T-cell (primary cell): ENCODE data around the gene HHAT. TPM values are rescaled to one million over a fixed set of nuclear protein-coding genes. Genes with fewer than 3 reads are reported as not detected.

Source experiments
- ATAC-seq, 4 experiments: fragments of 200-7000 bp in 3 of 4; fragments of 150-1000 bp in 1 of 4; cut with Tn5 transposase; replicated peaks in 1 of 4; 1 replicate in 3 of 4; 2 replicates in 1 of 4; pipeline ENCODE4 v1.10.0; 2021; ENCODE audit warnings: moderate library complexity in 3 of 4, mild to moderate bottlenecking in 2 of 4, moderate number of reproducible peaks in 1 of 4
- CTCF ChIA-PET, 2 donors: fragments of 300-600 bp; sonication (Branson Sonifier 250); formaldehyde crosslinking; loops; one replicate each; lab custom pipeline; 2022; ENCODE audit warnings: antibody characterized with exemption in 2 of 2; lab: Charles Lee
- POLR2A ChIA-PET, 2 donors: fragments of 300-600 bp; sonication (Branson Sonifier 250); formaldehyde crosslinking; loops; one replicate each; lab custom pipeline; 2022; ENCODE audit warnings: antibody characterized with exemption in 2 of 2; lab: Charles Lee
- DNase-seq, 35 experiments: peaks; one replicate each; pipeline versions ENCODE4 v3.0.0 to v3.0.0-alpha.2; 2013 to 2023
- H3K27ac ChIP-seq: one replicate; pipeline ENCODE4 v1.5.1; 2013; ENCODE audit warnings: low read length
- H3K27me3 ChIP-seq, 2 experiments: replicated peaks in 1 of 2; 1 replicate in 1 of 2; 2 replicates in 1 of 2; pipeline versions ENCODE4 v1.6.1 to v1.7.0; 2013; ENCODE audit warnings: low read length in 1 of 2, mixed read lengths in 1 of 2; ENCODE audit not compliant: control insufficient read depth in 2 of 2, insufficient read depth in 2 of 2; ENCODE audit errors: extremely low read depth in 1 of 2
- H3K36me3 ChIP-seq, 2 donors: 1 replicate in 1 of 2; 2 replicates in 1 of 2; pipeline versions ENCODE4 v1.6.1 to v1.7.0; 2013; ENCODE audit warnings: low read length in 1 of 2; ENCODE audit not compliant: control insufficient read depth in 2 of 2, insufficient read depth in 1 of 2; ENCODE audit errors: extremely low read depth in 1 of 2
- H3K4me1 ChIP-seq, 2 experiments: 1 replicate in 1 of 2; 2 replicates in 1 of 2; pipeline versions ENCODE4 v1.6.1 to v1.7.0; 2013; ENCODE audit warnings: low read length in 2 of 2, mixed read lengths in 1 of 2; ENCODE audit not compliant: insufficient read depth in 2 of 2, control insufficient read depth in 1 of 2; ENCODE audit errors: extremely low read depth in 1 of 2
- H3K4me3 ChIP-seq, 2 donors: 1 replicate in 1 of 2; 2 replicates in 1 of 2; pipeline versions ENCODE4 v1.5.1 to v1.7.0; 2013; ENCODE audit warnings: mild to moderate bottlenecking in 2 of 2, low read length in 1 of 2, moderate library complexity in 1 of 2; ENCODE audit not compliant: control insufficient read depth in 1 of 2; ENCODE audit errors: extremely low read depth in 1 of 2
- H3K9me3 ChIP-seq: 2 replicates; pipeline ENCODE4 v1.7.0; 2013
- H3K27ac Mint-ChIP-seq, 2 donors: one replicate each; pipeline ENCODE4 v1.8.0; 2020 to 2021; ENCODE audit warnings: mild to moderate bottlenecking in 2 of 2, mixed read lengths in 2 of 2
- H3K27me3 Mint-ChIP-seq, 2 donors: one replicate each; pipeline ENCODE4 v1.8.0; 2021 to 2022; ENCODE audit warnings: mixed read lengths in 2 of 2
- H3K36me3 Mint-ChIP-seq: one replicate; pipeline ENCODE4 v1.8.0; 2021; ENCODE audit warnings: mixed read lengths
- H3K4me1 Mint-ChIP-seq, 3 donors: one replicate each; pipeline ENCODE4 v1.8.0; 2020 to 2022; ENCODE audit warnings: mixed read lengths in 3 of 3, mild to moderate bottlenecking in 1 of 3
- H3K4me3 Mint-ChIP-seq, 3 donors: one replicate each; pipeline ENCODE4 v1.8.0; 2020 to 2022; ENCODE audit warnings: mild to moderate bottlenecking in 3 of 3, mixed read lengths in 3 of 3, moderate library complexity in 3 of 3
- H3K9me3 Mint-ChIP-seq, 3 donors: one replicate each; pipeline ENCODE4 v1.8.0; 2020 to 2022; ENCODE audit warnings: mixed read lengths in 3 of 3
- WGBS: methylation state at CpG from one replicate; pipeline ENCODE4 v1.1.5; 2013; ENCODE audit warnings: missing lambda C conversion rate; ENCODE audit not compliant: insufficient coverage; 5-methylcytosine and 5-hydroxymethylcytosine counted together
- total RNA-seq, 35 experiments: library from RNA in 6 of 35; stranded (reverse) in 6 of 35; fragments of 120-200 nt in 1 of 35; gene quantifications; one replicate each; pipeline versions ENCODE4 v1.2.1 to v1.2.4 and lab custom pipeline; 2013 to 2026

HHAT gene
- total RNA-seq, 5 donors from 2014 or later (not counting 1 experiment from before 2014, with no cell fraction given) = 2.2 to 7.9 (median 4.1) TPM

DNA sequence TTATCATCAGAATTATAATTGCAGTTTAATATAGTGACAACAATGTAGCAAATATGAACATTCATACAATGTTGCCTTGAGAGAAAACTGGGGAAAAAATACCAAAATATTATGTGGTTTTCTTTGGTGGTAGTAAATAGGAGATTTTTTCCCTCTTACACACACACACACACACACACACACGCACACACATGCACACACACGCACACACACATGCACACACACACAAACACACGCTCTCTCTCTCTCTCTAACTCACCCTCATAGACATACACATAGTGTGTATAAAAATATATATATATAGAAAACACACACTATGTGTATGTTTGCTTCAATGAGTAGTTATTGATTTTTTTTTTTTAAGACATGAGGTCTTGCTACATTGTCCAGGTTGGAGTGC, 211.6 kb downstream of the HHAT start:
- no peak overlapping the region for H3K4me3 Mint-ChIP-seq
- Histone ChIP-seq H3K27ac (no peak overlapping the region), H3K4me3 (no peak overlapping the region), H3K4me1 (no peaks in the 10 kb centered on the region), H3K36me3 (no peaks in the 10 kb centered on the region), H3K27me3 (no peaks in the 10 kb centered on the region), H3K9me3 (no peaks in the 10 kb centered on the region)
- peaks cover 0 to 2% (median 0%) of the 10 kb centered on the region in 3 donors for H3K4me1 Mint-ChIP-seq
- peaks cover 4% of the 10 kb centered on the region for H3K36me3 Mint-ChIP-seq
- ATAC-seq (no peak), DNase-seq (no peak)
- WGBS = no CpG with 5 or more reads among the region's 3 CpGs
- H3K27ac Mint-ChIP-seq = no peak overlapping the region
- no peaks in the 10 kb centered on the region for H3K27me3 Mint-ChIP-seq
- CTCF ChIA-PET = no interaction called here
- POLR2A ChIA-PET = no interaction called here
- no peaks in the 10 kb centered on the region for H3K9me3 Mint-ChIP-seq

DNA sequence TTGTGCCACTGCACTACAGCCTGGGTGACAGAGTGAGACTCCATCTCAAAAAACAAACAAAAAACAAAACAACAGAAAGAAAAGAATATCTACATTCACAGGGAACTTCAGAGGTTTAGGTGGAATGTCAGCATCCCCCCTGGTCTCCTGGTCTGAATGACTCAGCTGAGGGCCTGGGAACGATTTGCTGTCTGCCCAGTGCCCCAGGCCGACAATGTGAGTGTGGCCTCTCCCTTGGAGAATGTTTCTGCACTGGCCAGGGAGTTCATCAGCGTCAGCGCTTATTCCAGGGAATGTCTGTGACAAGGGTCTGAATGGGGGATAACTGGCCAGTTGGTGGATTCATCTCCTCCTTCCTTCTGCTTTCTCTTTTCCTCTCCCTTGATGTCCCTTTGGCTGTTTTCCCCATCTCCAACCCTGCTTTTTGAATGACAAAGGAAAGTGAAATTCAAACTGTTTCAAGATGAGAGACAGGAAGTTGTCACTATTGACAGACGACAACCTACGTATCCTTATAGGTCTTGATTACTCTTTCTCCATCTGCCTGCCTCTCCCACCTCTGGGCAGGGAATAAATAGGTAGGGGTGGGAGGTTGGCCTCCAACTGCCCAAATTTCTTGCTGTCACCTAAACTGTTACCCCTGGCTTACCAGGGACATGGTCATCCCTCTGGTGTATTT, 213.1 kb downstream of the HHAT start:
- Histone ChIP-seq H3K4me3 (no peak overlapping the region), H3K27ac (no peak overlapping the region), H3K4me1 (no peaks in the 10 kb centered on the region), H3K27me3 (no peaks in the 10 kb centered on the region), H3K9me3 (no peaks in the 10 kb centered on the region), H3K36me3 (no peaks in the 10 kb centered on the region)
- Mint-ChIP-seq H3K36me3 (peaks cover 11% of the 10 kb centered on the region), H3K4me1 (peaks cover 0 to 2% (median 0%) of the 10 kb centered on the region in 3 donors), H3K27me3 (no peaks in the 10 kb centered on the region), H3K27ac (no peak overlapping the region), H3K9me3 (peaks cover 0 to 3% (median 0%) of the 10 kb centered on the region in 3 donors), H3K4me3 (no peak overlapping the region)
- WGBS = 62% methylated on average over 2 of the region's 6 CpGs
- ATAC-seq (no peak), DNase-seq (no peak)
- ChIA-PET CTCF (no interaction called here), POLR2A (no interaction called here)

DNA sequence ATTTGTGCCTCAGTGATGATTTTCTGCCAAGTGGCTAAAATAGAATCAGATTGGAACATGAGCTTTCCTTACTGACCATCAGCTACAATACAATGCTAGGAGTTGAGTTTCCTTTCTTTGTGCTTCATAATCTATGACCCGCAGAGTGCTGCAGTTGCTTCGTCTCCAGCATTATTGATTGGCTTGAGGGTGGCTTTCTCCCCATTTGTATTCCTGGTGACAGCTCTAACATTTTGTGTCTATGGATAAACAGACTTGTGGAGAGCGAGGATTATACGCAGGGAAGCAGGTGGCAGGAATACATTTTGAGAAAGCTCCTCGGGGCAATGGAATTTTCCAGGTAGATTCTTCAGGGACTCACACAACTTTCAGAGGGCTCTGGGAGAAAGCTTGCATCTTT, 223.2 kb downstream of the HHAT start:
- no peak for DNase-seq
- no peaks in the 10 kb centered on the region for H3K27me3 Mint-ChIP-seq
- no peaks in the 10 kb centered on the region for H3K4me1 ChIP-seq
- no peak overlapping the region for H3K27ac Mint-ChIP-seq
- H3K27me3 ChIP-seq = no peaks in the 10 kb centered on the region
- ChIA-PET POLR2A (no interaction called here), CTCF (no interaction called here)
- H3K36me3 ChIP-seq = no peaks in the 10 kb centered on the region
- no peaks in the 10 kb centered on the region for H3K36me3 Mint-ChIP-seq
- no peak overlapping the region for H3K4me3 Mint-ChIP-seq
- H3K9me3 Mint-ChIP-seq = no peaks in the 10 kb centered on the region
- H3K27ac ChIP-seq = no peak overlapping the region
- WGBS = 82% methylated on average over 3 of the region's 5 CpGs
- H3K4me1 Mint-ChIP-seq = no peaks in the 10 kb centered on the region
- no peak overlapping the region for H3K4me3 ChIP-seq
- ATAC-seq = no peak
- H3K9me3 ChIP-seq = no peaks in the 10 kb centered on the region

DNA sequence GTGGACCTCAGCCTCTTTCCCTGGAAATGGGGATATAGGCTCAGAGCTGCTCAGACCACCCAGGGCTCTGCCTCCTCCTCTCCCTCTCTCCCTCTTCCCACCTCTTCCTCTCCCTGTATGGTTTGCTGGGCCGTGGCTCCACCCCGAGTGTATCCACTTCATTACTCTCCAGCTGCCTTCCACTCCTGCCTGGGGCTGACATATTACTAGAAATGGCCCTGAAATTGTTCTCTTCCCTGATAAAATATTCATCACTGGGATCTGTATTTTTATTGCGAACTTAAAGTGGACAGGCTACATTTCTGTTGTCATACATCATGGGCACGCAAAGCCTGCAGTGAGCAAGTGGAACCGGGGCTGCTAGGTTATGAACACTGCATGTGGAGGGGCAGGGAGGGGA, 225.0 kb downstream of the HHAT start:
- Histone ChIP-seq H3K4me1 (no peaks in the 10 kb centered on the region), H3K4me3 (no peak overlapping the region), H3K36me3 (no peaks in the 10 kb centered on the region), H3K27ac (no peak overlapping the region), H3K27me3 (no peaks in the 10 kb centered on the region), H3K9me3 (no peaks in the 10 kb centered on the region)
- H3K27me3 Mint-ChIP-seq = no peaks in the 10 kb centered on the region
- POLR2A ChIA-PET = no interaction called here
- no peak overlapping the region for H3K27ac Mint-ChIP-seq
- H3K36me3 Mint-ChIP-seq = no peaks in the 10 kb centered on the region
- 50% methylated on average over 2 of the region's 5 CpGs for WGBS
- CTCF ChIA-PET = no interaction called here
- no peaks in the 10 kb centered on the region for H3K9me3 Mint-ChIP-seq
- H3K4me3 Mint-ChIP-seq = no peak overlapping the region
- ATAC-seq = no peak
- H3K4me1 Mint-ChIP-seq = no peaks in the 10 kb centered on the region
- DNase-seq = no peak

DNA sequence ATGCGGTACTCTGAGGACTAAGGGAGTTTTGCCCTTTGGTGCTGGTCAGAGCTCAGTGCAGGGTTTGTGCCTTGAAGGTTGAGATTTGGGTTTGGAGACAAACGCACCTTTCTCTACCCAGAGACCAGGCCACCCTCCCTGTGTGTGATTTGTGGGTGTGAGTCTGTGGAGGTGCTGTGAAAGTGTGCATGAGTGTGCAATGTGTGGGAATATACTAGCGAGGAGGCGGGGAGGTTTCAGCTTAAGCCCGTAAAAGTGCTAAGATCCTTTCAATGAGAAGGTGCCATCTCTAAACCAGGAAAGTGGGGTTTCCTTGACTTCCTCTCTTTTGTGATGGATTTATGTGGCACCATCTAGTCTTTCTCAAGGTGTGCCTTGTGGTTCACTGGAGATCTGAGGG, 225.7 kb downstream of the HHAT start:
- H3K4me3 ChIP-seq = no peak overlapping the region
- WGBS = 83% methylated on average over 3 of the region's 5 CpGs
- no peaks in the 10 kb centered on the region for H3K4me1 ChIP-seq
- Mint-ChIP-seq H3K27me3 (no peaks in the 10 kb centered on the region), H3K4me3 (no peak overlapping the region), H3K4me1 (no peaks in the 10 kb centered on the region), H3K36me3 (no peaks in the 10 kb centered on the region), H3K9me3 (no peaks in the 10 kb centered on the region), H3K27ac (no peak overlapping the region)
- H3K9me3 ChIP-seq = no peaks in the 10 kb centered on the region
- no peaks in the 10 kb centered on the region for H3K27me3 ChIP-seq
- ATAC-seq = no peak
- H3K36me3 ChIP-seq = no peaks in the 10 kb centered on the region
- H3K27ac ChIP-seq = no peak overlapping the region
- ChIA-PET POLR2A (no interaction called here), CTCF (no interaction called here)
- DNase-seq = no peak

DNA sequence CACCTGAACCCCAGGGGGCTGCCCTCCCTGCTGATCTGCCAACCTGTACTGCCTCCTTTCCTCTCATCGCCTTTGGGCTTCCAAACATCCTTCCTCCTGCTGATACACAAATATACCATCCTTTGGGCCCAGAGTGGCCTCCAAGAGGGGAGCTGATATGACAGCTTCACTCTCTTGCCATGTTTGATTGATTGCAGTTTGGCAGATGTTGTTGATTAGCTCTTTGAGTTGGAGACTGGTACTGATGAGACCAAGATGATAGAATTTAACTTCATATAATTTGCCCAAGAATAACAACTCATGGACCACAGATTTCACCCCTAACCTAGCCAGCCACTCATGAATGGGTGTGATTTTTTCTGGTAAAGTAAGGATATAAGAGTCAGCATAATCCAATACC, 227.8 kb downstream of the HHAT start:
- ATAC-seq (no peak), DNase-seq (no peak)
- no peak overlapping the region for H3K4me3 Mint-ChIP-seq
- no peak overlapping the region for H3K27ac Mint-ChIP-seq
- Histone ChIP-seq H3K4me1 (no peaks in the 10 kb centered on the region), H3K27ac (no peak overlapping the region), H3K36me3 (no peaks in the 10 kb centered on the region), H3K27me3 (no peaks in the 10 kb centered on the region), H3K4me3 (no peak overlapping the region), H3K9me3 (no peaks in the 10 kb centered on the region)
- no peaks in the 10 kb centered on the region for H3K36me3 Mint-ChIP-seq
- POLR2A ChIA-PET = no interaction called here
- H3K27me3 Mint-ChIP-seq = no peaks in the 10 kb centered on the region
- H3K9me3 Mint-ChIP-seq = no peaks in the 10 kb centered on the region
- CTCF ChIA-PET = no interaction called here
- H3K4me1 Mint-ChIP-seq = no peaks in the 10 kb centered on the region
- WGBS = no CpG with 5 or more reads among the region's 1 CpG
